Stimulated activated CD4-positive, alpha-beta T cell treated with anti-CD3 and anti-CD28 coated beads, Interleukin-1b, Interleukin-23, amount 100 ng/mL, for 1 hour (primary cell): ENCODE measurements around the gene PAK4.

Experiments used
- DNase-seq, 2 donors: peaks; one replicate each; pipeline ENCODE4 v3.0.0-alpha.2; 2020; ENCODE audit warnings: low read depth in 2 of 2

PAK4 gene

GRCh38 chr19:39180749-39181148, 55.2 kb downstream of the PAK4 start:
- no peak for DNase-seq

DNA sequence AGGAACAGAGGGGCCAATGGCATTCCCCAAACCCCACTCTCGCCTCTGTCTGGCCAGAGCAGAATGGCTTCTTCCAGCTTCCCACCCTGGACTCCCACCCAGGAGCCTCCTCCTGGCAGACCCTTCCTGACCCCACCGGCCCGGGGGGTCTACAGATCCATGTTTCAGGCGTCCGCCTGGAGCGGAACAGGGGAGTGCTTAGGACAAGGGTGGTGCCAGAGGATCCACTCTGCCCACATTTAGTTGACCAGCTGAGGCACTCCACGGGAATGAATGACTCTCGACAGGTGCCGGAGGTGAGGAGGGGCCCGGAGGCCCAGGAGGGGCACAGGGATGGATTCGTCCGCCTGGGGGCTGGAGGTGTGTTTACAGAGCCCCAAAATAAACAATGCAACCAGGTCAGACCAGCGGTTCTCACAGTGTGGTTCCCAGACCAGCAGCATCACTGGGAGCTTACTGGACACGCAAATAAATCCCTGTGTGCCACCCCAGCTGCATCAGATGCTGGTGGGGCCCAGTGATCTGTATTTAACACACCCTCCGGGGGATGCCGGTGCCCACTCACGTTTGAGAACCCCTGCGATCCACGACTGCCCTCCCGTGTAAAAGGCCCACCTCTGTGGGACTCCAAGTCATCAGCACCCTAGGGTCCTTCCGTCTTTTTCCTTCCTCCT, 56.1 kb downstream of the PAK4 start:
- DNase-seq, result no peak

- DNase-seq, result no peak
These were observed 56.6 kb downstream of the PAK4 start for GRCh38 chr19:39182174-39182505.

- no peak for DNase-seq
These were observed 57.5 kb downstream of the PAK4 start for GRCh38 chr19:39183104-39183503.

- DNase-seq, result no peak
These were observed 60.8 kb downstream of the PAK4 start for GRCh38 chr19:39186391-39186790.

DNA sequence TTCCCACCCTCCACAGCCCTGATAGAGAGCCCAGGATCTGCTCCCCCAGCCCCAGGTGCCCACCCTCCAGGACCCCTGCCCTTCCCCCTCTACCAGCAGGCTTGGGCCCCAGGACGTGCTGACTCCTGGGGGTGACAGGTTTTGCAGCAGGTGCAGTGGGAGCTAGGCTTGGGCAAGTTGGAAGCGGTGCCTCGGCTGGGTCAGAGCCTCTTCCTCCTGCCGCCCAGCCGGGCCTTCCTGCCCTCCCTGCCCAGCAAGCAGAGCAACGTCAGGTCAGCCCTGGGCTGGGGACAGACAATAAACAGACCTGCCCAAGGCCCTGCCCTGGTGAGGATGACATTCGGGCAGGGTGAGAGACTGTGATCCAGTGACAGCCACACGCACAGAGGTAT, 62.0 kb downstream of the PAK4 start:
- no peak for DNase-seq

DNA sequence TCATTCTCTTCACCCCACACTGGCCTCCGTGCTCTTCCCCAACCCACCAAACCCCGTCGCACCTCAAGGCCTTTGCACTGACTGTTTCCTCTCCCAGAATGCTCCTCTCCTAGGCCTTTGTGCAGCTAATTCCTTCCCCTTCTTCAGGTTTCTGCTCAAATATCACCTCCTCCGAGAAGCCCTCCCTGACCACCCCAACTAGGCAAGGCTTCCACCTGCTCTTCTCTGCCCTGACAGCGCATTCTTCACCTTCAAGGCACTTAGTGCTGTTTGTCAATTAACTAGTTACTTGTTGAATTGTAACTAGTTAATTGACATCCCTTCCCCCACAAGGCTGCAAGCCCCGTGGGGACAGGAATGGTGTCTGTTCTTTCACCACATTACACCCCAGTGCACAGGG, 63.4 kb downstream of the PAK4 start:
- no peak for DNase-seq

DNA sequence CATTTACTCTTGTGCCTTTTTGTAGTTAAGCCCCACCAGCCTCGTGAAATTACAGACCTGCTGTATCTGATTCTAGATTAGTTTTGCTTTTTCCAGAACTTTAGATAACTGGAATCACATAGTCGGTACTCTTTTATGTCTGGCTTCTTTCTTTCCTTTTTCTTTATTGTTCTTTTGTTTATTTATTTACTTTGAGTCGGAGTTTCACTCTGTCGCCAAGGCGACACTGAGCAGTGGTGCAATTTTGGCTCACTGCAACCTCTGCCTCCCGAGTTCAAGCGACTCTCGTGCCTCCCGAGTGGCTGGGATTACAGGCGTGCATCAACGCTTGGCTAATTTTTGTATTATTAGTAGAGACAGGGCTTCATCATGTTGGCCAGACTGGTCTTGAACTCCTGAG, 65.2 kb downstream of the PAK4 start:
- DNase-seq, result no peak

DNA sequence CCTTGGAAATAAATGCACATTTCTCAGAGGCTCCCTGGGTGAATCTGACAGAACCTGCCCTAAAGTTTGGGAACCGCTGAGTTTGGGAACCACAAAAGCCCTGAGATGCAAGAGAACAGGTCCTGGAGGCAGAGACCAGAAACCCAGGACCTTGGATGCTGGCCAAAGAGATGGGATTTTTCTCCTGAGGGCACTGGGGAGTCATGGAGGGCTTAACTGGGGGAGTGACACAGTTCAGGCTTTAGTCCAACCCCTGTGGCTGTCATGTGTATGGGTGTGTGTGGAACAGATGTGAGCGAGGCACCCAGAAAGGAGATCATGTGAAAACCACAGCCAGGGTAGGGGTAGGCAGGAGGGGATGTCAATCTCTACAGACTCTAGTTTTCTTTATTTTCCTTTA, 67.3 kb downstream of the PAK4 start:
- DNase-seq, result no peak

DNA sequence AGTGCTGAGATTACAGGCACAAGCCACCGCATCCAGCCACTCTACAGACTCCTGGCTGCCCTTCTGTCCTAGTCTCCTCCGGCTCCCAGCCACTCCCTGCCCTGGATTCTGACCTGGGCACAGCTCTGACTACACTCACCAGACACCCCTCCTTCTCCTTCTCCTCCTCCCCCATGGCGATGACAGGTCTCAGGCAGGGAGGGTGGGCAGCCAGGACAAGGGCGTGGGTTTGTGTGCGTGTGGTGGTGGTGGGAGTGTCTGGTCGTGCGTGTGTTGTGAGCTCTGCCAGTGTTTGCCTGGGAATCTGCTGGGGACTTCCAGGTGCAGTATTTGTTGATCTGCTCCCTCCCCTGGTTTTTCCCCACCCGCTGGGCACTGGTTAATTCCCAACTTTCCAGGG, 68.2 kb downstream of the PAK4 start:
- no peak for DNase-seq

DNA sequence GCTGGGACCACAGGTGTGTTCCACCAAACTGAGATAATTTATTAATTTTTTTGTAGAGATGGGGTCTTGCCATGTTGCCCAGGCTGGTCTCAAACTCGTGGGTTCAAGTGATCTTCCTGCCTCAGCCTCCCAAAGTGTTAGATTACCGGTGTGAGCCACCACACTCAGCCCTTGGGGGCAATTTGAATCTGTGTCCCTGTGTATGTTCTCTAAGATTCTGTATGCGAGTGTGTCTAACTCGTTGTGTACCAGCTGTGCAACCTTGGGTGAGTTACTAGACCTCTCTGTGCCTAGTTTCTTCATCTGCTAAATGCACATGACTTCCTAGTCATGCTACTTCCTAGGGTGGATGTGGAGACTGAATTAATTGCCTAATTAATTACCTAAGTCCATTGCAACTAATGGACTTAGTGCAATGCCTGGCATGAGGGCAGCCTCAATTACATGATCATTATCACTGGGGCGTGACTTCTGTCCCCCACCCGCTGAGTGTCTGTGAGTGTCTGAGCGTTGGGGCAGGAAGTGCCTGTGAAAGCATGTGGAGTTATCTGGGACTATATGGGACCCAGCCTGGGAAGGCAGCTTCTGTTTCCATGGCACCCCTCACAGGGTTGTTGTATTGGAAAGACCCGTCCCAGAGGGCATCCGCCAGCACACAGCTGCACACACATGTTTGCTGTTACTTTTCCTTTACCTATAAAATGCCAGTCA, 69.4 kb downstream of the PAK4 start:
- DNase-seq, result no peak

DNA sequence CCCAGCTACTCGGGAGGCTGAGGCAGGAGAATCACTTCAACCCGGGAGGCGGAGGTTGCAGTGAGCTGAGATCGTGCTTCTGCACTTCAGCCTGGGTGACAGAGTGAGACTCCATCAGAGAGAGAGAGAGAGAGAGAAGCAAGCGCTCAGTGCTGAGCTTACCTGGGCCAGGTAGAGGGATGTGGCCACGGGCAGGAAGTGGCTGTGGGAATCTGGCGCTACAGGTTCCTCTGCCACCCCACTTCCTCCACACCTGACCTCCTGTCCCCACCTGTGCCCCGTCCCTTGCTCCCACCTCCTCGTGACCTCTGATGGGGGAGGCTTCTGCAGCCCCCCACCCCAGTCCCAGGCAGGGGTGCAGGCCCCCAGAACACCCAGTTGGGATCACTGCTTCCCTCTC, 70.2 kb downstream of the PAK4 start:
- no peak for DNase-seq

DNA sequence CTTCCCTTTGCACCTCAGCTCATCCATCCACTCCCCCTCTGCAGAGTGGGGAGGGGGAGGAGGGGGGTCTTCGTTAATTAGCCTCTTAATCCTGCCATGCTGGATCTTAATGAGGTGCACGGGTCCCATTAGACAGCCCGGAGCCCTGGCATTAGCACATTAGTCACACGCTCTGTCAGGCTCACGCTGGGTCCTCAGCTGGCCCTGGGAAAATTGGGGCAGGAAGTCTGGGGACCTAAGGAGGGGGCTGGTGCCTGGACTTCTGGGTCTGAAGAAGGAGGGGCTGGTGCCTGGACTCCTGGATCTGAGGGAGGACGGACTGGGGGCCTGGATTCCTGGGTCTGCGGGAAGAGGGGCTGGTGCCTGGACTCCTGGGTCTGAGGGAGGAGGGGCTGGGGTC, 70.7 kb downstream of the PAK4 start:
- no peak for DNase-seq

- DNase-seq, result no peak
These were observed 71.4 kb downstream of the PAK4 start, which contains the start of gene NCCRP1 for GRCh38 chr19:39196860-39197562. NCCRP1 (plus strand) TSS chr19:39196964; CDS start chr19:39196983, 19 bp downstream.

- no peak for DNase-seq
These were observed 72.2 kb downstream of the PAK4 start for GRCh38 chr19:39197808-39198207.

DNA sequence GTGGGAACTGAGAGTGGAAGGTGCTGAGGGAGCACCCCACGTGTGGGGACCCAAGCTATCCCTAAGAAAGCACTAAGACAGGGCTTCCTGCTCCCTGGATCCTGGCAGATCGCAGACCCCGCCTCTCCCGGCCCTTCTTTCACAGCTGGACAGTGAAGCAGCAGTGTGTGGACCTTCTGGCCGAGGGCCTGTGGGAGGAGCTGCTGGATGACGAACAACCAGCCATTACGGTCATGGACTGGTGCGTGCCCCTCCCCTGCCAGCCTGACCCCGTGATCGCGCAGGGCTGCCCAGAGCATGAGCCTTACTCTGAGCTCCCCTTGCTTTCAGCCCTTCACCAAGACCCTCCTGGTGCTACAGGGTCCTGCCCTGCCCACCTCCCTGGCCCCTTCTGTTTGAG, 73.4 kb downstream of the PAK4 start:
- DNase-seq, result no peak

DNA sequence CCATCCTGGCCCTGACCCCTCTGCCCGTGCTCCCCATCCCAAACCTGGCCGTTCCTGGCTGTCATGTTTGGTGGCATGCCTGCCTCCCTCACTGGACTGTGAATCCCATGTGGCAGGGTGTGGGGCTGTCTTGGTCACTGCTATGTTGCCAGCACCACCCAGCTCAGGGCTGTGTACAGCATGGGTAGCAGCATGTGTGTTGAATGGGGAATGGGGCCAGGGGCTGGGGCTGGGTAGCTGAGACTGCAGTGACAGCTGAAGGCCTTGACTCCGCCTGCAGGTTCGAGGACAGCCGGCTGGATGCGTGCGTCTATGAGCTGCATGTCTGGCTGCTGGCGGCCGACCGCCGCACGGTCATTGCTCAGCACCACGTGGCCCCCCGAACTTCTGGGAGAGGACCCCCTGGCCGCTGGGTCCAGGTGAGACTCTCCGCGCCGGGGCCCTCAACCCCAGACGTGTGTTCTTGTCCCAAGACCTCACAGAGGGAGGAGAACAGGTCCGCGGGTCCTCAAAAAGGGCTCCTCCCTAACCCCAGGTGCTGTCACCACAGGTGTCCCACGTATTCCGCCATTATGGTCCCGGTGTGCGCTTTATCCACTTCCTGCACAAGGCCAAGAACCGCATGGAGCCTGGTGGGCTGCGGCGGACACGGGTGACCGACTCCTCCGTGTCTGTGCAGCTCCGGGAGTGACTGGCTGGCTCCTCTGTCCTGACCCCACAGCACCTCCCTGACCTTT, 74.6 kb downstream of the PAK4 start:
- no peak for DNase-seq

GRCh38 chr19:39200803-39201115, 75.2 kb downstream of the PAK4 start:
- no peak for DNase-seq

- DNase-seq, result no peak
These were observed 77.4 kb downstream of the PAK4 start for GRCh38 chr19:39202998-39203355.

- no peak for DNase-seq
These were observed 78.1 kb downstream of the PAK4 start, which contains the start of gene SYCN for GRCh38 chr19:39203372-39204341. SYCN (minus strand) TSS chr19:39204263; CDS start chr19:39204254, 9 bp downstream.

- DNase-seq, result no peak
These were observed 79.8 kb downstream of the PAK4 start for GRCh38 chr19:39205449-39205764.

DNA sequence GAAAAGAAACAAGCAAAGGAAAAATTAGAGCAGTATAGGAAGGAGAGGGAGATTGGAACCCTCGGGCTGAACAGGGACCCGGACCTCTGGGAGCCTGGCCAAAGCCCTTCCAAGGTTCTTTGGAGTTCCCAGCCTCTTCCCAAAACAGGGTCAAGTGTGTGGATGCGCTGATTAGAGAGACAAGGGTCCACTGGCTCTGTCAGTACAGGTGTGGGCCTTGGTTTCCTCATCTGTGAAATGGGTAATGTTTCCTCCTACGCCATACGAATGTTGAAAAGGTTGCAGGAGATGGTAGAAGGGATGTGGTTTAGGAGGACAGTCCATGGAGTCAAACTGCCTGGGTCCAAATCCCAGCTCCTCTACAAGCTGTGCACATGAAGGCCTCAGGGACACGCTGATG, 80.5 kb downstream of the PAK4 start:
- no peak for DNase-seq
